ENCODE measurements around the gene AKAP3.

- no peak for TF ChIP-seq CTCF (IDR thresholded peaks at IDR 0.05; ENCODE audit: low read depth, low read length, poor library complexity, severe bottlenecking)
- TF ChIP-seq EZH2phosphoT487 (IDR thresholded peaks at IDR 0.05; ENCODE audit: borderline replicate concordance, low read length): no peak
Measured at GRCh38 chr12:4653257-4653656, 4.4 kb upstream of the AKAP3 start.

Measured in DOHH2 (cell line).